Suprapubic skin (tissue), 4 donors: Measurements from ENCODE around the gene ZDHHC1.

ENCODE experiments used
- EP300 ChIP-seq: sonication (generic); formaldehyde crosslinking; IDR thresholded peaks from one replicate; pipeline ENCODE4 v1.6.1; 2017; ENCODE audit warnings: antibody characterized with exemption
- POLR2A ChIP-seq, 2 donors: fragments of 450-650 bp; IDR thresholded peaks; one replicate each; pipeline ENCODE4 v1.6.1; 2017; ENCODE audit warnings: antibody characterized with exemption in 2 of 2, mild to moderate bottlenecking in 2 of 2, moderate library complexity in 2 of 2
- POLR2AphosphoS5 ChIP-seq, 3 donors: sonication (generic); formaldehyde crosslinking; IDR thresholded peaks; one replicate each; pipeline ENCODE4 v1.6.1; 2017; ENCODE audit warnings: antibody characterized with exemption in 3 of 3
- TF ChIP-seq, protein P1 (sequence below), 2 donors: fragments of 200-600 bp in 1 of 2; fragments of 450-650 bp in 1 of 2; sonication (generic) in 1 of 2; IDR thresholded peaks; one replicate each; pipeline ENCODE4 v1.5.1; 2016 to 2019; ENCODE audit warnings: antibody characterized with exemption in 2 of 2, mild to moderate bottlenecking in 1 of 2, moderate library complexity in 1 of 2

DNA sequence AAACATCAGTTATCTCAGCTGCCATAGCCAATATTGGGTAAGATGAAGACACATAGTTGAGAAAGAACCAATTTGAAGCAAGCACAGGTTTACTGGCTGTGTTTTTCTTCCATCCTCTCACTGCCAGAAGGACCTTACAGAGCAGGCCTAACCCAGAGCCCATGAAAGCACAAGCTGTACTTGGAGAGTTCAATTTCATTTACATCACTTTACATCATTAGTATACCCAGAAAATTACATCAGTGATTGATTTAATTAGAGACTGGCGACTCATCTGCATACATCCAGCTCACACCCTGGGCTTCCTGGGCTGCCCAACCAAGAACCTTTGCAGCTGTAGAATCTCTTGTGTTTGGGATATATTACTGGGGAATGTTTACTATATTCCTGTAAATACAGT lies 66.0 kb downstream of the ZDHHC1 start:
- TF ChIP-seq, protein P1, sequence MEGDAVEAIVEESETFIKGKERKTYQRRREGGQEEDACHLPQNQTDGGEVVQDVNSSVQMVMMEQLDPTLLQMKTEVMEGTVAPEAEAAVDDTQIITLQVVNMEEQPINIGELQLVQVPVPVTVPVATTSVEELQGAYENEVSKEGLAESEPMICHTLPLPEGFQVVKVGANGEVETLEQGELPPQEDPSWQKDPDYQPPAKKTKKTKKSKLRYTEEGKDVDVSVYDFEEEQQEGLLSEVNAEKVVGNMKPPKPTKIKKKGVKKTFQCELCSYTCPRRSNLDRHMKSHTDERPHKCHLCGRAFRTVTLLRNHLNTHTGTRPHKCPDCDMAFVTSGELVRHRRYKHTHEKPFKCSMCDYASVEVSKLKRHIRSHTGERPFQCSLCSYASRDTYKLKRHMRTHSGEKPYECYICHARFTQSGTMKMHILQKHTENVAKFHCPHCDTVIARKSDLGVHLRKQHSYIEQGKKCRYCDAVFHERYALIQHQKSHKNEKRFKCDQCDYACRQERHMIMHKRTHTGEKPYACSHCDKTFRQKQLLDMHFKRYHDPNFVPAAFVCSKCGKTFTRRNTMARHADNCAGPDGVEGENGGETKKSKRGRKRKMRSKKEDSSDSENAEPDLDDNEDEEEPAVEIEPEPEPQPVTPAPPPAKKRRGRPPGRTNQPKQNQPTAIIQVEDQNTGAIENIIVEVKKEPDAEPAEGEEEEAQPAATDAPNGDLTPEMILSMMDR (IDR thresholded peaks at IDR 0.05): no peak
- no peak for TF ChIP-seq EP300
- TF ChIP-seq POLR2A (IDR thresholded peaks at IDR 0.05): no peak
- no peak for TF ChIP-seq POLR2AphosphoS5 (IDR thresholded peaks at IDR 0.05)
